HAP-1 (cell line): ENCODE data around the gene SPATS1.
"Not testable (repeated sequence)": the region's sequence is repeated elsewhere in the genome, so short reads cannot be mapped to it uniquely, and the experiment has no call there.

Source experiments
- DNase-seq, 2 experiments: peaks; one replicate each; pipeline ENCODE4 v3.0.0-alpha.2; 2016 to 2020; ENCODE audit warnings: low spot score in 2 of 2
- H3K27me3 ChIP-seq: fragments of 250-450 bp; sonication (Bioruptor Pico); 2 replicates; pipeline ENCODE4 v1.5.1; 2020; ENCODE audit warnings: low read depth, mild to moderate bottlenecking, moderate library complexity
- H3K36me3 ChIP-seq: fragments of 250-450 bp; sonication (Bioruptor Pico); replicated peaks from 2 replicates; pipeline ENCODE4 v1.5.1; 2020; ENCODE audit warnings: mild to moderate bottlenecking
- H3K4me1 ChIP-seq: fragments of 250-450 bp; sonication (Bioruptor Pico); 2 replicates; pipeline ENCODE4 v1.5.1; 2020; ENCODE audit warnings: mild to moderate bottlenecking
- H3K4me3 ChIP-seq: fragments of 250-450 bp; sonication (Bioruptor Pico); 2 replicates; pipeline ENCODE4 v1.5.1; 2020; ENCODE audit warnings: mild to moderate bottlenecking, moderate library complexity
- H3K9me3 ChIP-seq: fragments of 250-450 bp; sonication (Bioruptor Pico); 2 replicates; pipeline ENCODE4 v1.5.1; 2020; ENCODE audit warnings: mild to moderate bottlenecking, moderate library complexity
- in situ Hi-C: fragments of 300-500 bp; cut with MboI; formaldehyde crosslinking; loops from 3 replicates; pipeline ENCODE4 v1.14.3; 2020; ENCODE audit warnings: low sequenced_read_pairs, inconsistent platforms, mixed read lengths

SPATS1 gene

DNA sequence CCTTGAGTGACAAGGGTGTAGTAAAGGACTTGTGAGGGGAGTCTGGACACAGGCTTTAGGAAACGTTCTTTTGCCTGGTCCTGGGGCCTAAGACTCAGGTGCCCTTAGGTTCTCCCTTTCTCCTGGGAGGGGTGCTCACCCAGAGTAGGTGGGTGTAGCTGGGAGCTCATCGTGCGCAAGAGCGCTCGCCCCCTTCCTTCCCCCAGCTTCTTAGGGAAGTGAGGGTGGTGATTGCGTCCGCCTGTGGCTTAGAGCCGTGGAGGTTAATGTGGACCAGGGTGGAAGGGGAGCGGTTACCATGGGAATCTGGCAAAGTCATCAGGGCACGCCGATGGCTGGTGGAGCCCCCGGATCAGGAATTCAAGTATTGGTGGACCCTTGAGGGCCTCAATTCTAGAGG, 26.0 kb upstream of the SPATS1 start:
- peaks cover 4% of the 10 kb centered on the region for H3K36me3 ChIP-seq
- no peak for DNase-seq
- H3K4me3 ChIP-seq = no peak overlapping the region
- no peaks in the 10 kb centered on the region for H3K9me3 ChIP-seq
- peaks cover 16% of the 10 kb centered on the region for H3K27me3 ChIP-seq
- H3K4me1 ChIP-seq = peaks cover 9% of the 10 kb centered on the region
- in situ Hi-C loops = no loop called here

DNA sequence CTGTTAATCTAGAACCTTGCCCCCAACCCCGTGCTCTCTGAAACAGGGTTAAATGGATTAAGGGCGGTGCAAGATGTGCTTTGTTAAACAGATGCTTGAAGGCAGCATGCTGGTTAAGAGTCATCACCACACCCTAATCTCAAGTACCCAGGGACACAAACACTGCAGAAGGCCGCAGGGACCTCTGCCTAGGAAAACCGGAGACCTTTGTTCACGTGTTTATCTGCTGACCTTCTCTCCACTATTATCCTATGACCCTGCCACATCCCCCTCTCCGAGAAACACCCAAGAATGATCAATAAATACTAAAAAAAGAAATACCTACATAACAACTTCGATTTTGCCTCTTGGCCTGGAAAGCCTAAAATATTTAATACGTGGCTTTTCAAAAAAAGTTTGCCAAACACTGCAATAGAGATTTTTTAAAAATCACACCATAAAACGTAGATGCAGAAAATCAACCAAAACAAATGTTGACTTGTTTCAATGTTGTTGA, 25.3 kb upstream of the SPATS1 start:
- H3K4me3 ChIP-seq, DNase-seq, H3K4me1 ChIP-seq, in situ Hi-C loops, H3K36me3 ChIP-seq, H3K9me3 ChIP-seq: not testable (repeated sequence)
- H3K27me3 ChIP-seq = peaks cover 16% of the 10 kb centered on the region

DNA sequence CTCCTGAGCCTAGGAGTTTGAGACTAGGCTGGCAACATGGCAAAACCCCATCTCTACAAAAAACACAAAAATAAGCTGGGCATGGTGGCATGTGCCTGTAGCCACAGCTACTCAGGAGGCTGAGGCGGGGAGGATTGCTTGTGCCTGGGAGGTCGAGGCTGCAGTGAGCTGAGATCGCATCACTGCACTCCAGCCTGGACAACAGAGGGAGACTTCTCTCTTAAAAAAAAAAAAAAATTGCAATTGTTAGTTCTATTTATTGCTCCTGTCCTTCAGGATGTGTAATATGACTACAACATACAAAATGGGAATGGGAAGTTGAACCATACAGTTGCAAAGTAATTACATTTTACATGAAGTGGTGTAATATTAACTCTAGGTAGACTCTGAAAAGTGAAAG, 21.2 kb upstream of the SPATS1 start:
- no peaks in the 10 kb centered on the region for H3K9me3 ChIP-seq
- in situ Hi-C loops = no loop called here
- H3K4me3 ChIP-seq = no peak overlapping the region
- H3K36me3 ChIP-seq = no peaks in the 10 kb centered on the region
- H3K27me3 ChIP-seq = peaks cover 20% of the 10 kb centered on the region
- DNase-seq = no peak
- no peaks in the 10 kb centered on the region for H3K4me1 ChIP-seq

DNA sequence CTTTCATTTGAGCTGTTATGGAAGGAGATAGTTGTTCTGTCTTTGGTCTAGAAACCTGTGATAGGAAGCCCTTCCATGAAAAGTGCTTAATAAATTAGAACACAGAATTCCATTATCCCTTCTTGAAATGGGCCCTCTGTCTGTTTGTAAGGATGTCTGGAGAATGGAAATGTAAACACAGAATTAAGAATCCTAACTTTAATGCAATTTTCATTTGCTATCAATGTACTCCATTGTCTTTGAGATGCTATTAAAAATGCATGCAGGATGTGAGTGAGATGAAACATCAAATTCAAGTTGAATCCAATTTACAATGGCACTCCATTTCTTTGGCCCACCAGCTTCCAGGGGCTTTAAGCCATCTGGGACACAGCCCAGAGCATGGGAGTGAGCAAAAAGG, 15.4 kb upstream of the SPATS1 start:
- Histone ChIP-seq H3K9me3 (no peaks in the 10 kb centered on the region), H3K4me1 (peaks cover 12% of the 10 kb centered on the region), H3K4me3 (no peak overlapping the region), H3K27me3 (0 out of 2 replicates have a peak, but pooled peaks cover 4% of the 10 kb centered on the region), H3K36me3 (no peaks in the 10 kb centered on the region)
- DNase-seq = no peak
- in situ Hi-C loops = no loop called here

DNA sequence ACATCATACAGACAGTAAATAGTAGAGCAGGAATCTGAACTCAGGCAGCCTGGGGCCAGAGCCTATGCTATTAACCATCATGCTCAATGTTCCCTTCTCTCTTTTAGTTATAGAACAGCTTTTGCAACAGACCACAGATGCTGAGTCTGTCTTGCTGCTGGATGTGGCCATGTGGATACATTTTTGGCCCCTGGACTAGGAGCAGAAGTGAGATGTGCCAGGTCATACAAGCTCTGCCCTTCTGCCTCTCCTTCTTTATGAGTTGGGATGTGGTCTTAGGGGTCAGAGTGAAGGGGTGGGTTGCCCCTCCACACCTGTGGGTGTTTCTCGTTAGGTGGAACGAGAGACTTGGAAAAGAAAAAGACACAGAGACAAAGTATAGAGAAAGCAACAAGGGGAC, 14.7 kb upstream of the SPATS1 start:
- in situ Hi-C loops = no loop called here
- no peak overlapping the region for H3K4me3 ChIP-seq
- 0 out of 2 replicates have a peak, but pooled peaks cover 2% of the 10 kb centered on the region for H3K27me3 ChIP-seq

DNA sequence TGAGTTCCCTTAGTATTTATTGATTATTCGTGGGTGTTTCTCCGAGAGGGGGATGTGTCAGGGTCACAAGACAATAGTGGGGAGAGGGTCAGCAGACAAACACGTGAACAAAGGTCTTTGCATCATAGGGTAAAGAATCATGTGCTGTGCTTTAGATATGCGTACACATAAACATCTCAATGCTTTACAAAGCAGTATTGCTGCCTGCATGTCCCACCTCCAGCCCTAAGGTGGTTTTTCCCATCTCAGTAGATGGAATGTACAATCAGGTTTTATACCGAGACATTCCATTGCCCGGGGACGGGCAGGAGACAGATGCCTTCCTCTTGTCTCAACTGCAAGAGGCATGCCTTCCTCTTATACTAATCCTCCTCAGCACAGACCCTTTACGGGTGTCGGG, 14.2 kb upstream of the SPATS1 start:
- H3K4me3 ChIP-seq, H3K27me3 ChIP-seq, in situ Hi-C loops, H3K36me3 ChIP-seq, H3K9me3 ChIP-seq: not testable (repeated sequence)
- H3K4me1 ChIP-seq = peaks cover 12% of the 10 kb centered on the region
- DNase-seq = peak in 1 of 2 experiments; percentile 56

More for the DNA sequence above, 14.7 kb upstream of the SPATS1 start:
- Histone ChIP-seq H3K36me3 (no peaks in the 10 kb centered on the region), H3K4me1 (peaks cover 12% of the 10 kb centered on the region), H3K9me3 (no peaks in the 10 kb centered on the region)
- DNase-seq = no peak

DNA sequence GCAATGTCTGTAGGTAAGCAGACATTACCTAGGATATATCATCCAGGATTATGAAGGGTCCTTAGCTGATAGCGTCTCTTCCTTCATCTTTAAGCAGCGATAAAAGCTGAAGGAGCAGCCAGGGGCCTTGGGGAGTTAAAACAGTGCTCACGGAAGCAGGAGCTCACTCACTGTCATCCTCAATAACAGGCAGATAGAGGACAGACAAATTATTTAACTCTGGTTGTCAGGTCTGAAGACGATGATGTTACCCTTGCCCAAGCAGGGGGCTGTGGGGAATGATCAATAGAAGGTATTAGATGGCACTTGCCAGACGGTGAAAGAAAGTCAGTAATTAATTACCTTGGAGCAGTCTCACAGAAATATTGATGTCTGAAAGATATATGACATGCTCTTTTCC, 12.6 kb upstream of the SPATS1 start:
- in situ Hi-C loops = no loop called here

DNA sequence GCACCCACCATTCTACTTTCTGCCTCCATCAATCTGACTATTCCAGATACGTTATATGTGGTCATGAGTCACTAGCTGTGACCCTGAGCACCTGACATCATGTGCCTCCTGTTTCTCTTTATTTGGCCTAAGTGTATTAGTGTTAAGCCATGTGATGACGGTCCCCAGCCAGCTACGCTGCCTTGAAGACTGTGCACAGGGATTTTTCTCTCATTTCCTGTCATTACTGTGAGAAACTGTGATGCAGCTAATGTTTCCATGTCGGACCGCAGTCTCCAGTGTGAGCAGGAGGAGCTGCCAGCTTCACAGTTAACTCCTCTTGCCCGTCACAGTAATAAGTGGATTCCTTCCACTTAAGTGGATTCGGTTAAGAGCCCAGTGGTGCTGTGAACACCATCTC, 9.9 kb upstream of the SPATS1 start:
- DNase-seq = no peak
- peaks cover 10% of the 10 kb centered on the region for H3K4me1 ChIP-seq
- in situ Hi-C loops = no loop called here

More for the DNA sequence above, 12.6 kb upstream of the SPATS1 start:
- peaks cover 12% of the 10 kb centered on the region for H3K4me1 ChIP-seq
- no peaks in the 10 kb centered on the region for H3K36me3 ChIP-seq
- no peaks in the 10 kb centered on the region for H3K27me3 ChIP-seq
- no peak for DNase-seq
- no peaks in the 10 kb centered on the region for H3K9me3 ChIP-seq
- no peak overlapping the region for H3K4me3 ChIP-seq

DNA sequence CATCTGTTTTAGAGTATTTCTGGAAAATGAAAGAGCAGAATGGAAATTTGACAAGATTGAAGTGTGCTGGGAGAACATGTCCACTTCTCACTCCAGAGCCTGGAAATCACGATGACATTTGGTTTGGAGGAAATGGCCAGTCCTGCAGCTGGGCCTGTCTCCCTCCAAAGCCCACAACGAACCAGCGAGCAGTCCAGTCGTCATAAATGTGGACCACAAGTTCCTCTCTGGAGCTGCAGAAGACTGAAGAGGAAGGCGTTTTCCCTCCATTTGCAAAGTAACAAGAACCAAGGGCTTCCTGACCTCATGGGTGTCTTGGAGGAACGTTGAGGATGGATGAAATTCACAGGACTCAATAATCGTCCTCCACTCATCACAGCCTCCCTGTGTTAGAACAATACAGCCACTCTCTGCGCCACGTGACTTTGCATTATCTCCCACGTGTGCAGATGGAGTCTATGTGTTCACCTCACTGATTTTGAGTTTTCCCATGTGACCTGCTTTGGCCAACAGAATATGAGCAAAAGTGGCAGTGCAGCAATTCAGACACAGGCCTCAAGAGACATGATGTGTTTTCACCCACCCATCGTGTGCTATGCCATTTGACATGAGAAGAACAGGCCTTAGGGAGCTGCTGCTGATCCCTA, 9.1 kb upstream of the SPATS1 start:
- Histone ChIP-seq H3K27me3 (no peaks in the 10 kb centered on the region), H3K9me3 (no peaks in the 10 kb centered on the region), H3K36me3 (no peaks in the 10 kb centered on the region), H3K4me1 (0 out of 2 replicates have a peak, but pooled peaks cover 2% of the 10 kb centered on the region), H3K4me3 (no peak overlapping the region)
- in situ Hi-C loops = no loop called here
- no peak for DNase-seq

More for the DNA sequence above, 9.9 kb upstream of the SPATS1 start:
- no peak overlapping the region for H3K4me3 ChIP-seq
- no peaks in the 10 kb centered on the region for H3K27me3 ChIP-seq
- H3K36me3 ChIP-seq = no peaks in the 10 kb centered on the region
- no peaks in the 10 kb centered on the region for H3K9me3 ChIP-seq

DNA sequence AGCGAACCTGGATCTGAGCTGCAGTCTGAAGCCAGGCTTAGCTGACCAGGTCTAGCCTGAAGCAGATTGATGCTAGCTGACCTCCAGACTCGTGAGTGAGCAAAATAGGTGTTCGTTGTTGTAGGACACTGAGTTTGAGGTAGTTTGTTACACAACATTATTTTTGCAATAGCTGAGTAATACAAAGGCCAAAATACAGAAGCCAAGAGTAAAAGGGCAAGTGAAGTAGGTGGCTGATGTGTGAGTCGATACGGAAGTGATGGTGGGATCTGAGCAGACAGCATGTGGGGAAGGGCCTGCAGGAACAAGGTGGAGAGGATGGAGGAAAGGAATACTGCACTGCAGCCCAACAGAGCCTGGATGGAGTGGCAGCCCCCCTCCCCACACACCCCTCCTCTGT, 8.5 kb upstream of the SPATS1 start:
- in situ Hi-C loops = no loop called here
- H3K27me3 ChIP-seq = no peaks in the 10 kb centered on the region
- DNase-seq = no peak
- no peaks in the 10 kb centered on the region for H3K36me3 ChIP-seq
- H3K4me3 ChIP-seq = no peak overlapping the region
- no peaks in the 10 kb centered on the region for H3K4me1 ChIP-seq
- H3K9me3 ChIP-seq = no peaks in the 10 kb centered on the region

DNA sequence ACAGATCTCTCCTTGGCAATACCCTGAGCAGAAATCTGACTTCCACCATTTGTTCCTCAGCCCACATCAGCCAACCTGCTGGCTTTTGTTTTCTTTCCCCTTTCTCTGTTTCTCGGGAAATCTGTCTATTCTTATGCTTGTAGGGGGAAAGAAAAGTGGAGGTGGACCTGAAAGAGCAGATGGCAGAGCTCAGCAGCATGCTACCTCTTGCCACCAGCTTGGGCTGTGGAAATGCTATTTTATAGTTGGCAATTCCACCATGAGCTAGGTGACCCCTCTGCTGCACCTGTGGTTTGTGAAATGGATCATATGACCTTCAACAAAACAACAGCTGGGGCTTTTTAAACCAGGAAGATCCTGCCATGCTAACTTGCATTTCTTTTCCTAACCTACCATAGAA, 6.8 kb upstream of the SPATS1 start:
- Histone ChIP-seq H3K4me3 (no peak overlapping the region), H3K36me3 (no peaks in the 10 kb centered on the region), H3K27me3 (no peaks in the 10 kb centered on the region), H3K9me3 (no peaks in the 10 kb centered on the region), H3K4me1 (no peaks in the 10 kb centered on the region)
- in situ Hi-C loops = loop anchor here (5.0 kb wide), 1 partner anchor 68 kb away; the partner anchor contains the start of gene NFKBIE
- no peak for DNase-seq

DNA sequence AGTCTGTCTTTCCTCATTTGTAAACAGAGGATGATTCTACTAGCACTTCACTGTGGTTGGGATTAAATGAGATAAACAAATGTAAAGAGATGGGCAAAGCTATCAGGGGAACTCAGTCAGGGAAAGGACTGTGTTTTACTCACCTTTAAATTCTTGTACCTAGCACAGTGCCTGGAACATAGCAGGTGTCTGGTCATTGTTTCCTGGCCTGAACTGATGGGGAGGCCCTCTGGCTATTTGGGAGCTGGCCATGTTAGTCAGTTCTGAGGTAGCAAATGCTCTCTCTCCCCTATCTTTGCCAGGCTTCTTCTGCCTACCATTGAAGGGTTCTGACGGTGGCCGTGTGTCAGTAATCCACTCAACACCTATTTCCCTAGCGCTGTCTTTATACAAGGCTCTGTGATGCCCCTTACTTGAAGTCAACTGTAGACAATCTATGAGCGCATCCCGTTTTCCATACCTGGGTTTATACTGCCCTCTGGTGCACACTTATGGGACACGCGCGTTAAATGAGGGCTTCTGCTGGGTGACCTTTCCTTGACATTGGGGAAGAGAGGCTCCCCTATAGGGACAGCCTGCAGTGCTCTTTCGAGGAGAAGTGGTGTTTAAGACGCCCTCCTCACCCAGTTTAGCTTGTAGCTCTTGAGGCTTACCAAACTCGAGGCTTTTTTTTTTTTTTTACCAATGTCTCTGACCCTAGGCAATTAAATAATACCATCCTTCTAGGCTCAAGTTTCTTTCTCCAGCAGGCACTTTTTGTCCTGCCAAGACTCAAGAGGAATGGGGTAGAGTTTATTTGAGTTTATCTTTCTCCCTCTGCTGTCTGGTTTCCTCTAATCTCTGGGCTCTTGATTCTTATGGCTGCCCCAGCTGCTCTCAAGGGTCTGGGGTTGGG, 4.0 kb upstream of the SPATS1 start:
- DNase-seq = peak; percentile 29 to 80
- no peak overlapping the region for H3K4me3 ChIP-seq
- H3K36me3 ChIP-seq = no peaks in the 10 kb centered on the region
- H3K27me3 ChIP-seq = peaks cover 9% of the 10 kb centered on the region
- H3K9me3 ChIP-seq = no peaks in the 10 kb centered on the region
- H3K4me1 ChIP-seq = no peaks in the 10 kb centered on the region
- in situ Hi-C loops = loop anchor here (5.0 kb wide), 1 partner anchor 71 kb away; the partner anchor contains the start of gene NFKBIE

DNA sequence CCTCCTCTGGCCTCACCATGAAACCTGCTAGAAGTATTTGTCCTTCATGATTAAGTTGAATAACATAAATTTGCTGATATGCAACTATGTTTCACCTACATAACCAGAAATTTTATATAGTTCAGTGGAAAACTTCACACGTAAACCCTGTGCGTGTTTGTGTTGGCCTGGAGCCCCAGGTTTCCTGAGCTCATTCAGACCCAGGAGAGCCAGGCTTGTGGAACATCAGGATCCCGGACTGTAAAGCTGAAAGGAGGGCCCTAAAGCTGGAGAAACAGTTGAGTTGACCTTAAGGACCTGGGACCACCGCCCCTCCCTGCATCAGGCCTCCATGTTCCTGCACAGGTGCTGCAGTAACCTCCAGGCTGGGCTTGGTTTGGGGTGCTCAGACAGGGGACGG, 3.1 kb upstream of the SPATS1 start:
- Histone ChIP-seq H3K4me1 (no peaks in the 10 kb centered on the region), H3K4me3 (no peak overlapping the region), H3K9me3 (no peaks in the 10 kb centered on the region; the same call in 1 of the 2 replicates), H3K27me3 (peaks cover 14% of the 10 kb centered on the region), H3K36me3 (no peaks in the 10 kb centered on the region)
- in situ Hi-C loops = loop anchor here (5.0 kb wide), 1 partner anchor 72 kb away; the partner anchor contains the start of gene NFKBIE
- no peak for DNase-seq
